Left ventricle myocardium inferior (tissue), 1 donor: Measurements from ENCODE around the gene LIMS1. TPM values are rescaled to one million over a fixed set of nuclear protein-coding genes. Genes with fewer than 3 reads are reported as not detected.
A peak's percentile ranks its signal among the peaks of the same experiment; 100 is the strongest.

ENCODE experiments used
- DNase-seq: peaks from one replicate; pipeline ENCODE4 v3.0.0-alpha.2; 2020
- H3K27ac ChIP-seq: fragments of 200-600 bp; replicated peaks from 2 replicates; pipeline ENCODE4 v1.8.0; 2021
- H3K27me3 ChIP-seq: fragments of 200-600 bp; 2 replicates; pipeline ENCODE4 v1.8.0; 2021; ENCODE audit warnings: low read depth
- H3K36me3 ChIP-seq: fragments of 200-600 bp; 2 replicates; pipeline ENCODE4 v1.8.0; 2021
- H3K4me1 ChIP-seq: fragments of 200-600 bp; 2 replicates; pipeline ENCODE4 v1.8.0; 2021
- H3K4me3 ChIP-seq: fragments of 200-600 bp; 2 replicates; pipeline ENCODE4 v1.8.0; 2021; ENCODE audit warnings: mild to moderate bottlenecking, moderate library complexity
- H3K9me3 ChIP-seq: fragments of 200-600 bp; replicated peaks from 2 replicates; pipeline ENCODE4 v1.8.0; 2021
- intact Hi-C: fragments of 100-400 bp; cut with micrococcal nuclease; formaldehyde crosslinking; loops from one replicate; pipeline ENCODE4 v1.11.0; 2022
- total RNA-seq: library from RNA; stranded (reverse); fragmentation: NEBNext Ultra II Directional; extraction: Animal tissue kit (Norgen Biotek cat#: 25700); gene quantifications from one replicate; pipeline ENCODE4 v1.2.1, GENCODE V29; 2021
- TF ChIP-seq, protein P1 (sequence below): fragments of 200-600 bp; IDR thresholded peaks from 2 replicates; pipeline ENCODE4 v1.8.0; 2021; ENCODE audit warnings: antibody characterized with exemption, mild to moderate bottlenecking, borderline replicate concordance
- donor health status: DM: no; HTN: yes; CAD: no; lungs with severe emphysema.

LIMS1 gene
- total RNA-seq, 1 donor from 2014 or later: 77.0 TPM

DNA sequence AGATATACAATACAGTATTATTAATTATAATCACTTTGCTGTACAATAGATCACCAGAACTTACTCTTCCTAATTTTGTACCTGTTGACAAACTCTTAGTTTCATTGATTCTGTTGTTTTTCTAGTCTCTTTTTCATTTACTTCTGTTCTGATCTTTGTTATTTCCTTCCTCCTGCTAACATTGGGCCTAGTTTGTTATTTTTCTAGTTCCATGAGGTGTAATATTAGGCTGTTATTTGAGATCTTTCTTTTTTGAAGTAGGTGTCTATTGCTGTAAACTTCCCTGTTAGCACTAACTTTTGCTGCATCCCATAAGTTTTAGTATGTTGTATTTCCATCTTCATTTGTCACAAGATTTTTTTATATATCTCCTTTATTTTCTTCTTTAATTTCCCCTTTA, 55.1 kb downstream of the LIMS1 start:
- peak overlapping the region; percentile 76 for H3K27ac ChIP-seq
- TF ChIP-seq, protein P1, sequence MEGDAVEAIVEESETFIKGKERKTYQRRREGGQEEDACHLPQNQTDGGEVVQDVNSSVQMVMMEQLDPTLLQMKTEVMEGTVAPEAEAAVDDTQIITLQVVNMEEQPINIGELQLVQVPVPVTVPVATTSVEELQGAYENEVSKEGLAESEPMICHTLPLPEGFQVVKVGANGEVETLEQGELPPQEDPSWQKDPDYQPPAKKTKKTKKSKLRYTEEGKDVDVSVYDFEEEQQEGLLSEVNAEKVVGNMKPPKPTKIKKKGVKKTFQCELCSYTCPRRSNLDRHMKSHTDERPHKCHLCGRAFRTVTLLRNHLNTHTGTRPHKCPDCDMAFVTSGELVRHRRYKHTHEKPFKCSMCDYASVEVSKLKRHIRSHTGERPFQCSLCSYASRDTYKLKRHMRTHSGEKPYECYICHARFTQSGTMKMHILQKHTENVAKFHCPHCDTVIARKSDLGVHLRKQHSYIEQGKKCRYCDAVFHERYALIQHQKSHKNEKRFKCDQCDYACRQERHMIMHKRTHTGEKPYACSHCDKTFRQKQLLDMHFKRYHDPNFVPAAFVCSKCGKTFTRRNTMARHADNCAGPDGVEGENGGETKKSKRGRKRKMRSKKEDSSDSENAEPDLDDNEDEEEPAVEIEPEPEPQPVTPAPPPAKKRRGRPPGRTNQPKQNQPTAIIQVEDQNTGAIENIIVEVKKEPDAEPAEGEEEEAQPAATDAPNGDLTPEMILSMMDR: no peak
- intact Hi-C loops: loop anchor here (10.0 kb wide), 1 partner anchor 55 kb away; the partner anchor contains the start of gene LIMS1
- H3K9me3 ChIP-seq: no peaks in the 10 kb centered on the region
- no peaks in the 10 kb centered on the region for H3K36me3 ChIP-seq
- H3K27me3 ChIP-seq: no peaks in the 10 kb centered on the region
- no peak overlapping the region for H3K4me3 ChIP-seq
- H3K4me1 ChIP-seq: peaks cover 77% of the 10 kb centered on the region
- no peak for DNase-seq

DNA sequence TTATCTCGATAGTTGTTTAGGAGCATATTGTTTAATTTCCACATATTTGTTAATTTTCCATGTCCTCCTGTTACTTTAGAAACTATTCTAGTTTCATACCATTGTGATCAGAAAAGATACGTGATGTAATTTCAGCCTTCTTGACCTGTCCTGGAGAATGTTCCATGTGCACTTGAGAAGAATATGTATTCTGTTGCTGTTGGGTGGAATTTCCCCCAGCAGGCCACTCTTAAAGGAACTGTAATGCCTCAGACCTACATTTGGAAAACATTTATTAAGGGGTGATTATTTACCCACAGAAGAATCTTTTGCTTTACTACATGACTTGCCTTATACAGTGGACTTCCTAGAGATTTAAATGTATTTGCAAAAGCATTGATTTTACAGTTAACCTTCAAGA, 55.5 kb downstream of the LIMS1 start:
- Histone ChIP-seq H3K36me3 (no peaks in the 10 kb centered on the region), H3K4me1 (peaks cover 78% of the 10 kb centered on the region), H3K27ac (peak overlapping the region; percentile 76), H3K27me3 (no peaks in the 10 kb centered on the region), H3K4me3 (no peak overlapping the region), H3K9me3 (no peaks in the 10 kb centered on the region)
- TF ChIP-seq, protein P1: no peak
- intact Hi-C loops: loop anchor here (10.0 kb wide), 1 partner anchor 55 kb away; the partner anchor contains the start of gene LIMS1
- DNase-seq: no peak

DNA sequence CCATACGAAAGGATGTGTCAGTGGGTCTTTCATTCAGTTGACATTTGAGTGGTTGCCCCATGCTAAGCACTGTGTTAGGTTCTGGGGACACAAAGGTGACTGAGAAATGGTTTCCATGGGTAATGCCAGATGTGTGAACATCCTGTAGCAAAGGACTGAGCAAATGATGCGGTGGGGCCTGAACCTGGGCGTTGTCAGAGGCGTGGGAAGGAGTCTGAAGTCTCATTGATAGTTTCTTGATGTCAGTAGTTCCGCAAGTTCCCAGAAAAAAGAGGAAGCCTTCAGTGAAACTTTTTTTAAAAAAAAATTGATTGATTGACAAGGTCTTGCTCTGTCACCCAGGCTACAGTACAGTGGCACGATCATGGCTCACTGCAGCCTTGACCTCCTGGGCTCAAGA, 56.9 kb downstream of the LIMS1 start:
- Histone ChIP-seq H3K36me3 (no peaks in the 10 kb centered on the region), H3K4me3 (no peak overlapping the region), H3K4me1 (peaks cover 86% of the 10 kb centered on the region), H3K27ac (no peak overlapping the region), H3K27me3 (no peaks in the 10 kb centered on the region), H3K9me3 (no peaks in the 10 kb centered on the region)
- DNase-seq: no peak
- TF ChIP-seq, protein P1: no peak
- intact Hi-C loops: no loop called here

DNA sequence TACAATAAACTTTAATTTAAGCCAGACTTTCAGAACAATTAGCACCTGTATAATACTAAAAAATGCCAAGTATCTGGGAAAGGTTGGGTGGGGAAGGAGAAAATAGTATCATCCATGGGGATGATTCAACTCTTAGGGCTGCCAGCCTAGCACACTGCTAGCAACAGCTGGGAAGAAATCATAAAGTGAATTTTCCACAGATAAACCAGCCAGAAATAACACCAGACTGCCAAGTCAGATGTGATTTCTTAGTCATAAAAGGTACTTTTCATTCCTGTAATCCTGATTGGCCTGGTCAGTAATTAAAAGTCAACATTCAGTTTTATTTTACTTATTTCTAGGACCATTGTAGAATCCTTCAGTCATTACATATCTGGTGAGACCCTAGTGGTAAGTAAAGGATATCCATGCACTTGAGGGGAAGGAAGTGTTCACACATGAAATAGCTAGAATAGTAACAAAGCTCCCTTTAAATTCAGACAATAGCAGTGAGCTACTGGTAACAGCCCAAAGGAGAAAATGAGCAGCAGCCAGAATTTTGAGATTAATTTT, 59.4 kb downstream of the LIMS1 start:
- Histone ChIP-seq H3K27me3 (no peaks in the 10 kb centered on the region), H3K4me3 (no peak overlapping the region), H3K4me1 (peaks cover 81% of the 10 kb centered on the region), H3K9me3 (no peaks in the 10 kb centered on the region), H3K36me3 (no peaks in the 10 kb centered on the region), H3K27ac (peak overlapping the region; percentile 68)
- TF ChIP-seq, protein P1: peak; percentile 20
- intact Hi-C loops: no loop called here
- no peak for DNase-seq

DNA sequence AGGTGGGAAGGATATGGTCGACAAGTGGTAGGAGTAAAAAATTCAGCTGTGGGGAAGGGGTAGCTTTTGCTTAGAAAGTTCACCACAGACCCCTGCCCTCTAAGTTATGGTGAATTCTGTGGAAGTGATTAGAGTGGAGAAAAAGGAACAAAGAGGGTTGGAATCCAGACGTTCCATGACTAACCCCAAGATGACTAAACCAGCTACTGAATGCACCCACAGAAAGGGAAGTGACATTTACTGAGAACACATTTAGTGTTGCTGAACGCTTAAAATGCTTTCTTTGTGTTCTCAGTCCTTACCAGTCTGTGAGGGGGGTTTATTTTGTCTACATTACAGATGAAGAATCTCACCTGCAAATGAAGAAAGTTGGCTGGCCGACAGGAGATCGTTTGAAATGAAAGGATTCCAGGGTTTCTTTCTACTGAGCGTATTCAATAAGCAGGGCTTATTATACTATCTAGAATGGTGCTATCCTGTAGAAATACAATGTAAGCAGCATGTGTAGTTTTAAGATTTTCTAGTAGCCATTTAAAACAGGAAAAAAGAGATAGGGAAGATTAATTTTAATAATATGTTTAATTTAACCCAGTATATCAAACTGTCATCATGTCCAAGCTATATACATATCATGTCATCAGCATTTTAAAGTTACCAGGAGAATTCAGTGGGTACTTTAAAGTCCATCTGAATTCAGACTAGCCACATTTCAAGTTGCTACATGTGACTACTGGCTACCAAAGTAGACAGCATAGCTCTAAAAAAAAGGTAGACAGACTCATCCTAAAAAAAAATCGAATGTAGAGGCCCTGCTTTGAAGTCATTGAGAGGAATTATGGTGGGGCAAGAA, 60.1 kb downstream of the LIMS1 start:
- Histone ChIP-seq H3K36me3 (no peaks in the 10 kb centered on the region), H3K9me3 (no peaks in the 10 kb centered on the region), H3K27ac (peak overlapping the region; percentile 68), H3K4me1 (peaks cover 73% of the 10 kb centered on the region), H3K4me3 (no peak overlapping the region), H3K27me3 (no peaks in the 10 kb centered on the region)
- TF ChIP-seq, protein P1: no peak
- no peak for DNase-seq
- intact Hi-C loops: no loop called here
